ENCODE measurements around the gene IFI44L.

The IFI44L gene

GRCh38 chr1:78619803-78620579 is at the start of gene IFI44L:
TSS of gene IFI44L (plus strand) at chr1:78620448. CDS start at chr1:78627916, 7,468 bp downstream.
- DNase-seq (ENCODE audit: low read depth in 2 of 2), result peak; percentile 27 to 59

GRCh38 chr1:78570539-78570938 is 49.7 kb upstream of the IFI44L start:
- DNase-seq (ENCODE audit: low read depth in 2 of 2), result no peak

- no peak for DNase-seq (ENCODE audit: low read depth in 2 of 2)
Observed at GRCh38 chr1:78577257-78578100, 42.8 kb upstream of the IFI44L start.

- DNase-seq (ENCODE audit: low read depth in 2 of 2), result no peak
Observed at GRCh38 chr1:78586572-78586971, 33.7 kb upstream of the IFI44L start.

- DNase-seq (ENCODE audit: low read depth in 2 of 2), result no peak
Observed at GRCh38 chr1:78587211-78587610, 33.0 kb upstream of the IFI44L start.

GRCh38 chr1:78591971-78592370 is 28.3 kb upstream of the IFI44L start:
- no peak for DNase-seq (ENCODE audit: low read depth in 2 of 2)

- DNase-seq (ENCODE audit: low read depth in 2 of 2), result no peak
Observed at GRCh38 chr1:78599294-78599693, 21.0 kb upstream of the IFI44L start.

GRCh38 chr1:78601068-78601467 is 19.2 kb upstream of the IFI44L start:
- no peak for DNase-seq (ENCODE audit: low read depth in 2 of 2)

- DNase-seq (ENCODE audit: low read depth in 2 of 2), result no peak
Observed at GRCh38 chr1:78603206-78603605, 17.0 kb upstream of the IFI44L start.

- DNase-seq (ENCODE audit: low read depth in 2 of 2), result no peak
Observed at GRCh38 chr1:78604643-78605042, 15.6 kb upstream of the IFI44L start.

- no peak for DNase-seq (ENCODE audit: low read depth in 2 of 2)
Observed at GRCh38 chr1:78606274-78606673, 14.0 kb upstream of the IFI44L start.

- DNase-seq (ENCODE audit: low read depth in 2 of 2), result no peak
Observed at GRCh38 chr1:78607334-78607927, 12.8 kb upstream of the IFI44L start.

- no peak for DNase-seq (ENCODE audit: low read depth in 2 of 2)
Observed at GRCh38 chr1:78607944-78608343, 12.3 kb upstream of the IFI44L start.

GRCh38 chr1:78617615-78618026 is 2.6 kb upstream of the IFI44L start:
- peak in 1 of 2 donors; percentile 6 for DNase-seq (ENCODE audit: low read depth in 2 of 2)

- DNase-seq (ENCODE audit: low read depth in 2 of 2), result no peak
Observed at GRCh38 chr1:78619032-78619431, 1.2 kb upstream of the IFI44L start.

GRCh38 chr1:78619446-78619802 is 824 bp upstream of the IFI44L start:
- no peak for DNase-seq (ENCODE audit: low read depth in 2 of 2)

- DNase-seq (ENCODE audit: low read depth in 2 of 2), result no peak
Observed at GRCh38 chr1:78620666-78621065, 418 bp downstream of the IFI44L start.

- DNase-seq (ENCODE audit: low read depth in 2 of 2), result no peak
Observed at GRCh38 chr1:78622548-78622947, 2.3 kb downstream of the IFI44L start.

GRCh38 chr1:78624035-78624434 is 3.8 kb downstream of the IFI44L start:
- DNase-seq (ENCODE audit: low read depth in 2 of 2), result no peak

- DNase-seq (ENCODE audit: low read depth in 2 of 2), result no peak
Observed at GRCh38 chr1:78627321-78627720, 7.1 kb downstream of the IFI44L start.

- no peak for DNase-seq (ENCODE audit: low read depth in 2 of 2)
Observed at GRCh38 chr1:78630600-78630999, 10.4 kb downstream of the IFI44L start.

GRCh38 chr1:78633209-78633608 is 13.0 kb downstream of the IFI44L start:
- DNase-seq (ENCODE audit: low read depth in 2 of 2), result no peak

- DNase-seq (ENCODE audit: low read depth in 2 of 2), result no peak
Observed at GRCh38 chr1:78640462-78640861, 20.2 kb downstream of the IFI44L start.
